Suprapubic skin (tissue), 4 donors: ENCODE results near the gene TLR8. TPM values are rescaled to one million over a fixed set of nuclear protein-coding genes. Genes with fewer than 3 reads are reported as not detected.

ENCODE experiments used
- DNase-seq, 2 donors: peaks; one replicate each; pipeline ENCODE4 v3.0.0-alpha.2; 2019; ENCODE audit warnings: low spot score in 2 of 2
- H3K27ac ChIP-seq: fragments of 200-600 bp; sonication (generic); one replicate; pipeline ENCODE4 v1.5.1; 2019
- H3K27me3 ChIP-seq: fragments of 200-600 bp; sonication (generic); one replicate; pipeline ENCODE4 v1.5.1; 2019
- H3K36me3 ChIP-seq: fragments of 200-600 bp; sonication (generic); one replicate; pipeline ENCODE4 v1.5.1; 2019
- H3K4me1 ChIP-seq: fragments of 200-600 bp; sonication (generic); one replicate; pipeline ENCODE4 v1.5.1; 2019
- H3K4me3 ChIP-seq: fragments of 200-600 bp; sonication (generic); one replicate; pipeline ENCODE4 v1.5.1; 2019; ENCODE audit warnings: mild to moderate bottlenecking
- H3K9me3 ChIP-seq: fragments of 200-600 bp; sonication (generic); one replicate; pipeline ENCODE4 v1.5.1; 2019
- CTCF ChIP-seq, 2 donors: fragments of 200-600 bp in 1 of 2; fragments of 450-650 bp in 1 of 2; sonication (generic) in 1 of 2; IDR thresholded peaks; one replicate each; pipeline ENCODE4 v1.5.1; 2016 to 2019; ENCODE audit warnings: antibody characterized with exemption in 2 of 2, mild to moderate bottlenecking in 1 of 2, moderate library complexity in 1 of 2
- EP300 ChIP-seq: sonication (generic); formaldehyde crosslinking; IDR thresholded peaks from one replicate; pipeline ENCODE4 v1.6.1; 2017; ENCODE audit warnings: antibody characterized with exemption
- POLR2A ChIP-seq, 2 donors: fragments of 450-650 bp; IDR thresholded peaks; one replicate each; pipeline ENCODE4 v1.6.1; 2017; ENCODE audit warnings: antibody characterized with exemption in 2 of 2, mild to moderate bottlenecking in 2 of 2, moderate library complexity in 2 of 2
- POLR2AphosphoS5 ChIP-seq, 3 donors: sonication (generic); formaldehyde crosslinking; IDR thresholded peaks; one replicate each; pipeline ENCODE4 v1.6.1; 2017; ENCODE audit warnings: antibody characterized with exemption in 3 of 3
- WGBS: methylation state at CpG from one replicate; pipeline ENCODE4 v1.1.5; 2018; 5-methylcytosine and 5-hydroxymethylcytosine counted together
- total RNA-seq, 4 donors: library from RNA; depleted of rRNA; stranded (reverse); fragments of >200 nt; gene quantifications; one replicate each; pipeline ENCODE4 v1.1.0, GENCODE V29; 2016

TLR8 gene
- total RNA-seq, 4 donors from 2014 or later, result 0.11 to 0.17 (median 0.16) TPM; not detected in 1

GRCh38 chrX:12890467-12890866, 16.0 kb upstream of the TLR8 start:
- Histone ChIP-seq H3K4me3 (no peak overlapping the region), H3K27me3 (no peaks in the 10 kb centered on the region), H3K4me1 (no peaks in the 10 kb centered on the region), H3K27ac (no peak overlapping the region), H3K9me3 (no peaks in the 10 kb centered on the region), H3K36me3 (no peaks in the 10 kb centered on the region)
- TF ChIP-seq POLR2A (IDR thresholded peaks at IDR 0.05) (no peak), CTCF (IDR thresholded peaks at IDR 0.05) (no peak), EP300 (no peak), POLR2AphosphoS5 (IDR thresholded peaks at IDR 0.05) (no peak)
- DNase-seq, result no peak
- 53% methylated on average over 5 of the region's 5 CpGs for WGBS

GRCh38 chrX:12891171-12891570, 15.2 kb upstream of the TLR8 start:
- H3K27ac ChIP-seq, result no peak overlapping the region
- no peaks in the 10 kb centered on the region for H3K27me3 ChIP-seq
- 68% methylated on average over 4 of the region's 4 CpGs for WGBS
- no peaks in the 10 kb centered on the region for H3K4me1 ChIP-seq
- DNase-seq, result no peak
- no peaks in the 10 kb centered on the region for H3K36me3 ChIP-seq
- no peaks in the 10 kb centered on the region for H3K9me3 ChIP-seq
- no peak overlapping the region for H3K4me3 ChIP-seq
- TF ChIP-seq EP300 (no peak), POLR2AphosphoS5 (IDR thresholded peaks at IDR 0.05) (no peak), CTCF (IDR thresholded peaks at IDR 0.05) (no peak), POLR2A (IDR thresholded peaks at IDR 0.05) (no peak)

GRCh38 chrX:12891915-12892506, 14.4 kb upstream of the TLR8 start:
- 30% methylated on average over 2 of the region's 2 CpGs for WGBS
- H3K36me3 ChIP-seq, result no peaks in the 10 kb centered on the region
- H3K4me3 ChIP-seq, result no peak overlapping the region
- H3K4me1 ChIP-seq, result no peaks in the 10 kb centered on the region
- H3K27me3 ChIP-seq, result no peaks in the 10 kb centered on the region
- DNase-seq, result no peak
- no peak for TF ChIP-seq CTCF (IDR thresholded peaks at IDR 0.05)
- TF ChIP-seq POLR2A (IDR thresholded peaks at IDR 0.05), result no peak
- no peak for TF ChIP-seq POLR2AphosphoS5 (IDR thresholded peaks at IDR 0.05)
- TF ChIP-seq EP300, result no peak
- no peak overlapping the region for H3K27ac ChIP-seq
- H3K9me3 ChIP-seq, result no peaks in the 10 kb centered on the region

- WGBS, result 69% methylated on average over 2 of the region's 2 CpGs
- Histone ChIP-seq H3K27me3 (no peaks in the 10 kb centered on the region), H3K9me3 (no peaks in the 10 kb centered on the region)
Measured at GRCh38 chrX:12892716-12893115, 13.7 kb upstream of the TLR8 start.

More at GRCh38 chrX:12892716-12893115, 13.7 kb upstream of the TLR8 start:
- Histone ChIP-seq H3K4me3 (no peak overlapping the region), H3K4me1 (no peaks in the 10 kb centered on the region), H3K27ac (no peak overlapping the region), H3K36me3 (no peaks in the 10 kb centered on the region)
- DNase-seq, result no peak
- no peak for TF ChIP-seq EP300
- no peak for TF ChIP-seq POLR2A (IDR thresholded peaks at IDR 0.05)
- TF ChIP-seq CTCF (IDR thresholded peaks at IDR 0.05), result no peak
- TF ChIP-seq POLR2AphosphoS5 (IDR thresholded peaks at IDR 0.05), result no peak
